Measurements from ENCODE around the gene AGBL5.
"Not testable (repeated sequence)": the region's sequence is repeated elsewhere in the genome, so short reads cannot be mapped to it uniquely, and the experiment has no call there.

The AGBL5 gene

DNA sequence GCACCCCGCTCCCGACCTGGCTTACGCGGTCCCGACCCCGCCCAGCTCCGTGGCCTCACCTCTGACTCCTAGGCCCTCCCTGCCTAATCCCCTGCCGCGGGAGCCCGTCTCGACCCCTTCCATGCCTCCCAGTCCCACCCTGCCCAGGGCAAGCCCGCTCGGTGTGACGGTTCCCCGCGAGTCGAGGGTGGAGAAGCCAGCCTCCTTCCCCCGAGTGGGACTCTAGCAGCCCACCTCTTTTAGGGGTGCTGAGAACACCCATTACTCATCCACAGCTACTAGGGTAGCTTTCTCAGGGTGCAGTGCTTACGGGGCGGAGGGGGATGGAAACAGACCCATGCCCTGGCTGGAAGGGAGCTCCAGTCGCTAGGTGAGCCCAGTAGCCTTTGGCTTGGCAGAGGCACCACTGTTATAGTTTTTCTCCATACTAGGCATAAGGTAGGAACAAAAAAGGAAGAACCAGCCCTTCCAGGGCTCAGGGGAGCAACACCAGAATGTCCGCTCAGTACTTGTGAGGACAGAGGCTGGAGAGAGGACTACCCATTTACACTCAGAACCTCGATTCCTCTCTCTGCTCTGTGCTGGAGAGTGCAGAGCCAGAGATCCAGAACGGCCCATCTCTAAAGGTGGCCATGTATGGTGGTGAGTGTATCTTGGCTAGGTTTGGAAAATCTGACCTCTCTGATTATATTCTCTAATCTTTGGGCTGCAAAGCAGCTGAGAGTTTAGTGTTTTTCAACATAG lies 606 bp downstream of the AGBL5 start:
- DNase-seq = no peak

DNA sequence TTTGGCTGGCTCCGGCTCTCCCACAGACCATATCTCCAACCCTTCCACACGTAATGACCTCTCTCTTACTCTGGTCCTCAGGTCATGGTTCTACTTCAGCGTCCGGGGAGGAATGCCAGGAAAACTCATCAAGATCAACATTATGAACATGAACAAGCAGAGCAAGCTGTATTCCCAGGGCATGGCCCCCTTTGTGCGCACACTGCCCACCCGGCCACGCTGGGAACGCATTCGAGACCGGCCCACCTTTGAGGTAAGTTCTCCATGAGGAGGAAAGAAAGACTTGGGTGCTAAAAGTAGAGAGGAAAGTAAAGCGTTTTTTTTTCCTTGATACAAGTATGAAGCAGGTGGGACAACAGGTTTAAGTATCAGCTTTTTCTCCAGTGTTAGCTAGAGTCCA lies 1.9 kb downstream of the AGBL5 start:
- no peak for DNase-seq

DNA sequence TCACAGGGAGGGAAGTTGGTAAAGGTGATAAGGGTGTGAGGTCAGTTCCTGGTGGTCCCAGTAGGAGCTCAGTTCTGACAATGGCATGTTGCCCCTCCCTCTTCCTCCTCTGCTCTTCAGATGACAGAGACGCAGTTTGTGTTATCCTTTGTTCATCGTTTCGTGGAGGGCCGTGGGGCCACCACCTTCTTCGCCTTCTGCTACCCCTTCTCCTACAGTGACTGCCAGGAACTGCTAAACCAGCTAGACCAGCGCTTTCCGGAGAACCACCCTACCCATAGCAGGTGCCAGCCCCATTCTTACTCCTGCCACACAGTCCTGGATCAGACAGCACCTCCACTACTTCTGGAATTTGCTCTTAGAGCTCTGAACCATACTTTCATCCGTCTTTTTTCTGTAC lies 2.3 kb downstream of the AGBL5 start:
- DNase-seq = no peak

DNA sequence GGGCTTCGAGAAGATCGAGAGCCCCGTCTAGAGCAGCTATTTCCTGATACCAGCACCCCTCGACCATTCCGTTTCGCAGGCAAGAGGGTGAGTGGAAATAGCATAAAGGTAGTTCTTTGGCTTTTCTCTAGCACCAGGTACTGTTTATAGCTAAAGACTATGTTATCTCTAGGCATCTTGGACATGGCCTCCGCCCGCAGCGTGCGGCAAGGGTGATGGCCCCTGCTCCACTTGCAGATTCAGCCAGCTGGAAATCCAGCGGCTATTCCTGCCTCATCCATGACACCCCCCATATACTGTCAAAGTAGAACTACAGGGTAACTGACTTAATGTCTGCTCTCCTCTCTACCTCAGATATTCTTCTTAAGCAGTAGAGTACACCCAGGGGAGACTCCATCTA lies 3.3 kb downstream of the AGBL5 start:
- DNase-seq = no peak

DNA sequence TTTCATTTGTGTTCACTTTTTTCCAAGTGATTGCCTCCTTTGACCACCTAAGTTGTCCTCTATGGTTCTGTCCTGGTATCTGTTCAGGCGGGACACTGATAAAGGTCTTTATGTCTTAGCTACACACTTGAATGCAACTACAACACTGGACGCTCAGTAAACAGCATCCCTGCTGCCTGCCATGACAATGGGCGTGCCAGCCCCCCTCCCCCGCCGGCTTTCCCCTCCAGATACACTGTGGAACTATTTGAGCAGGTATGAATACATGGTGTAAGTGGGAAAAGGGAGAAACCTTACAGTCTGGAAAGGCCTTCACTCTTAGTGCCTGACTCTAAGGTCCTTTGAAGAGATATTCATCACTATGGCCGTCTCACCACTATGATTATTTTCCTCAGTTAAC lies 5.7 kb downstream of the AGBL5 start:
- DNase-seq = no peak

DNA sequence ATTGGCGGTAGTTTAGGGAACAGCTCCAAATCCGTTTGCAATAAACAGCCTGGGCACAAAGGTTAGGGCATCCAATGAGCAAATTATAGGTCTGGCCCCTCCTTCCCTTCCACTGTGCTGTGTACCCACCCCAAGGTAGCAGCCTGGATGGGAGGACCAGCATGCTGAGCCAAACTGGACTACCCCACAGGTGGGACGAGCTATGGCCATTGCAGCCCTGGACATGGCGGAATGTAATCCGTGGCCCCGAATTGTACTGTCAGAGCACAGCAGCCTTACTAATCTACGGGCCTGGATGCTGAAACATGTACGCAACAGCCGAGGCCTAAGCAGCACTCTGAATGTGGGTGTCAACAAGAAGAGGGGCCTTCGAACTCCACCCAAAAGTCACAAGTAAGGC lies 6.7 kb downstream of the AGBL5 start:
- no peak for DNase-seq

DNA sequence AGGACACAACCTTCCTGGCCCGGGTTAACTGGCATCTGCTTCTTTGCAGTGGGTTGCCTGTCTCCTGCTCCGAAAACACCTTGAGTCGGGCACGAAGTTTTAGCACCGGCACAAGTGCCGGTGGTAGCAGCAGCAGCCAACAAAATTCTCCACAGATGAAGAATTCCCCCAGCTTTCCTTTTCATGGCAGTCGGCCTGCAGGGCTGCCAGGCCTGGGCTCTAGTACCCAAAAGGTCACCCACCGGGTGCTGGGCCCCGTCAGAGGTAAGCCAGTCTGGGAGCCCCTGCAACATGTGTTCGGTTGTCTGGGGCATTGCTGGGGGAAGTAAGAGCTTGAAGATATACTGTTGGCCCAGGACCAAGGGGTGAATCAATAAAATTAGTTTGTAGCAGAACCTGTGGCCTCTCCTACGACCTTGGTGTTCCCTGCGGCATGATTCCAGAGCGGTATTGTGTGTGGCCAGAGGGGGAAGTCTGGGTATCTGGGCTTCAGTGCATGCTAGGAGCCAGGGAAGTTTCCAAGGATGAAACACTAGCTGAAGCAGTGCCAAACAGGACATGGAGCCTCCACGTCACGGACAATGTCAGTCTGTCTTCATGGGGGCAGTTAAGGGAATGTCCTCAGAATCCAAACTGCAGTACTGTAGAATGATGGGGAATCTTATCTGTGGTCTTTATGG lies 7.8 kb downstream of the AGBL5 start:
- no peak for DNase-seq

DNA sequence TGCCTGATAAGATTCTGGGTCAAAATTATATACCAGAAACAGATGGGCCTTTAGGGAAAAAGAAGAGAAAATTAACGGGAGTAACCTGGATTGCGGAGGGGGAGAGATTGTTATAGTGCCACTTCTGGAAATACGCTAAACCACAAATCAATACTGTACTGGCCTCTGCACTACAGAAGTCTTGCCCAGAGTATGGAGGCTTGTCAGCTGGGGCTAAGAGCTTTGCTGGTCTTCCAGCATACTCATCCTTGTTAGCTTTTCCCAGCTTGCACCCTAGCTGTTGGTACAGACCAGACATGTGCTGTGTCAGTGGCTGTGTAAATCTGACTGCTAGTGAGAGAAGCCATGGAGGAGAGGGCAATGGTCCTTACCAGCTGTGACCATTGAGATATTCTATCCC lies 8.9 kb downstream of the AGBL5 start:
- DNase-seq = no peak

DNA sequence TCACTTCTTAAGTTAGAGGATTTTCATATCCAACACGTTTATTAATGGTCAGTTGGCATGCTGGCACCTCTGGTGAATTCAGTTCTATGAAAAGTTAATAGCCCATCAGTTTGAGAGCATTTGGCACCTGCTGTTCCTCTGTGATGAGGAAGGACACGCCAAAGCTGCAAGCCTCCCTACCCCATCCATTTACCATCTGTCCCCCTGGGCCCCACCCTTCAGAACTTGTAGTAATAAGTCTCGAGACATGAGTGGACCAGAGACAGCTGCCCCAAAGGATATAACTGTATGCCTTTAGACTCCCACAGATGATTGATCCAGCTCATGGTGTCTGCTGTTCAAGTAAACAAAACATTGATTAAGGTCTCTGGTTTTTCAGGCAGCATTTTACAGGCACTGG lies 13.7 kb downstream of the AGBL5 start:
- no peak for DNase-seq

DNA sequence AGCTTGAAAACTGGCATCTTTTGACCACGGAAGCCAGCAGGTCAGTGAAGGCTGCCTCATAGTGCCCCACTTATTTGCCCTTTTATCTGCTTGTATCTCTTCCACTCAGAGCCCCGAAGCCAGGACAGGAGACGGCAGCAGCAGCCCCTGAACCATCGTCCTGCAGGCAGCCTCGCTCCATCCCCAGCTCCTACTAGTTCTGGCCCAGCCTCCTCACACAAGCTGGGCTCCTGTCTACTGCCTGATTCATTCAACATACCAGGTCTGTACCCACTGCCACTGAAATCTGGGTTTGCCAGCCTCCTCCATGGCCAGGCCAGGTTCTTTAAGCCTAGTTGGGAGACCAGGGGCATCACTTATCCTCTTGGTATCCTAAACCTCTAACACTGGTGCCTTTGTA lies 15.9 kb downstream of the AGBL5 start:
- DNase-seq = no peak

DNA sequence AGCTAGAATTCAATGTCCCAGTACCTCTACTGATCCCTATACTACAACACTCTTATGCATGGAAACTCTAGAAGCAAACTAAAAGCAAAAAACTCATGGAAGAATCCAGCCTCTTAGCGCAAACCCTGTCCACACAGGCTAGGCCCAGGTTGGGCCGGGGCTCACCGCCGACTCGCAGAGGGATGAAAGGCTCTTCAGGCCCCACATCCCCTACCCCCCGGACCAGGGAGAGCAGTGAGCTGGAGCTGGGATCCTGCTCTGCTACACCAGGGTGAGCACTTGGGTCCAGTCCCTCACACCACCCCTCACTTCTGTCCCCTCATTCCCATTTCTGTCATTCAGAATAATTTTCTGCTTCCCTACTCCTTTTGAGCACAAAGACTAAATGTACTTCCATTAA lies 18.0 kb downstream of the AGBL5 start:
- DNase-seq = no peak

DNA sequence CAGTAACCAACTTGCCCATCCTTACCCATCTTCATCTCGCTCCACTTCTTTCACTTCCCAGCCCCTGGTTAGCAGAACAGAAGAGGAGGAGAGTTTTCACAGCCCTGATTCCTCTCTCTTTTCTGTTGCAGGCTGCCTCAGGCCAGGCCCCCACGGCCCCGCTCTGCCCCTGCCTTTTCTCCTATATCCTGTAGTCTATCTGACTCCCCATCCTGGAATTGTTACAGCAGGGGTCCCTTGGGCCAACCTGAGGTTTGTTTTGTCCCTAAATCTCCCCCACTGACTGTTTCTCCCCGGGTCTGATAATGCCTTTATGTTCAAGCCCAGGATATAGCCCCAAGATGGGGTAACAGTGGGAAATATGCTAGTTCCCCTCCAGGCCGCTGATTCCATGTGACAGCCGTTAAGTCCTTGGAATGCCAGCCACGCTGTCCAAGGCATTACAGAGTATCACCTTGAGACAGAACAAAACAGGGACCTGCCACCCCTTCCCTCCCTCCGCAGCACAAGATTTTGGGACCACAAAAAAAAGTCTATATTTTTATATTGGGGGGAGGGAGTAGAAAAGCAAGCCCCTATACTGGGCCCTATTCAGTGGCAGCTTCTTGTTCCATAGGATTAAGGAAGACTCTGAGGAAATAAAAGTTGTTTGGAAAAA lies 18.6 kb downstream of the AGBL5 start:
- no peak for DNase-seq

DNA sequence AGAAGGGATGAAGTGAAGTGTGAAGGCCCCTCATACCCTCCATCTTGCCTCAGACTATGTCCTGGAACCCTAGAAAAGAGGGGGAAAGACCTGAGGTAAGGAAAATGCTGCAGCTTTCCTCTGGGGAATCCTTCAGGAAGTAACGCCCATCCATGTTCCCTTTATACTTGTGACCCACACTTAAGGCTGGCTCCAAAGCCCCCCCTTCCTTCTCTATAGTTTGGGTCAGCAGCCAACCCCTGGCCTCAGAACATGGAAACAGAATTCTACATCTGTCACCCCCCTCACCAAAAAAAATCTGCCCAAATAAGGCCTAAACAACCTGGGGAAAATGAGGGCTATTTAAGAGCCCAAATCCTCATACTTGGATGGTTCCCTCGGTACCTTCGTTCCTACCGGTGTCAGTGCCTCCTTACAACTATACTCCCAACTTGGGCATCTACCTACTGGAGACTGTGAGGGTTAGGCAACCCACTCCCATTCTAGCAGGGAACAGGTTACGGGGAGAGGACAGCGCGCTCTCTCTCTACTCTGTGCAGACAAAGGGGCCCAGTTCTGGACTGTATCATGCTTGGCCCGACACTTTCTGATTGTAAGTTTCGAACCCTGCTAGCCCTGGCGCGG lies 19.3 kb downstream of the AGBL5 start:
- DNase-seq = no peak

DNA sequence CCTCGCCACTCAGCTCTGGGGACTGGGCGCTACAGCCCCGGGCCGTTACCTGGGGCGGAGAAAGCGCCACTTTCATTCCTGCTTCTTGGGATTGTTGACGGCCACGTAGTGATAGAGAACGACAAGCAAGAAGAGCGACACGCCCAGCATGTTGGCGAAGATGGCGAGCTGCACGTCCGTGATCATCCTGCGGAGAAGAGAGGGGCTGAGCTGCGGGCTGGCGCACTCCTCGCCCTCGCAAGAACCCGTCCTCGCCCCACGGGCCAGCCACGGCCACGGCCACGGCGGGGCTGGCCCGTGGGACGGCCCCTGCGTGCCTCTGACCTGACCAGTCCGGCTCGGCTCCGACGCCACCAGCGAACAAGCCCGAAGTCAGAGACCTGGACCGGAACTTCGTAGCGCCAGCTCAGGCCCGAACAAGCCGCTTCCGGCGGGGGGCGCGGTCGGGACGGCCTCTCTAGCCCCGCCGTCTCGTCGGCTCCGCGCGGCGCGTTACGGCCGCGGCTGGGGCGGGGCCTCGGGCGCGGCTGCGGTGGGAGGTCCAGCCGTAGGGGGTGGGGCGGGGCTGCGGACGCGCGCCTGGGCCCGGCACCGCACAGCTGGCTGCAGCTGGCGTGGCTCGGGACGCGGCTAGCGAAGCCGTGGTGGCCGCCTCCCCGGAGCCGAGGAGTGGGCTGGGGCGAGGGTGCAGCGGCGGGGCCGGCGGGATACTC lies 20.0 kb downstream of the AGBL5 start, which contains the start of gene OST4:
Gene OST4, minus strand, starts transcription at position 378 of the 713 bp plus-strand sequence.
- DNase-seq = peak; percentile 95

DNA sequence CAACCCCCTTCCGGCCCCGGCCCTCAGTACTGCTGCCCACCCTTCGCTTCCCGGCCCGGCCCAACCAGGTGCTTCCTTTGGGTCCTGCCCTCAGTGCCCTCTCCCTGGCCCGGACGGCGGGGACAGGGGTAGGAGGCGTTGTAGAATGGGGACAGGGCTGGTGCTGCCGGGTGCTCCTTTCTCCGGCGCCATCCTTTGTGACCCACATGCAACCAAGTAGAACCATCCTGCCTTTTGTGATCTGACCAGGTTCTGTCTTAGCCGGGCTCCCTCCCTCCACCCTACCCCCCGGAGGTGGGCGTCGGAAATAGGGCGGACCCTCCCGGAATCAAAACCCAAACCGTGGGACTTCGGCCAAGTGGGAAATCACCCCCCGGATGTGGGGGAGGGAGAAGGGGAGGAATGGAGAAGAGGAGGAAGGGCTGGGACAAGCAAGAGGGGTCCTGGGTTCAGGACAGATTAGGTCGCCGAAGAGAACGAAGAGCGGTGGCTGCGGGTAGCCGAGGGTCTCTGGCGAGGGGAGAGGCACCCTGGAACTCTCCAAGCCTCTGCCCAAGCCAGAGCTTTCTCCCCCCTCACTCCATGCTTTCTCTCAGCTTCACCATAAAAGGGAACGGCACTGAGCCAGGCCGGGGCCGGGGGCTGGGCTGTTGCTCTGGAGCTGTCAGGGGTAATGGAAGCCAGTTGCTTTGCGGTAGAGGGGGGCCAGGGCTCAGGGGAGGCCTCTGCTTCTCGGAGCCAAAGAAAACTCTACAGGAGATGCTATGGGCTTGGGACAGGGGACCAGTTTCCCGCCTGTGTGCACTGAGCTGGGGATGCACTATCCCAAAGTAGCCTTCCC lies 20.7 kb downstream of the AGBL5 start:
- DNase-seq = peak; percentile 93

DNA sequence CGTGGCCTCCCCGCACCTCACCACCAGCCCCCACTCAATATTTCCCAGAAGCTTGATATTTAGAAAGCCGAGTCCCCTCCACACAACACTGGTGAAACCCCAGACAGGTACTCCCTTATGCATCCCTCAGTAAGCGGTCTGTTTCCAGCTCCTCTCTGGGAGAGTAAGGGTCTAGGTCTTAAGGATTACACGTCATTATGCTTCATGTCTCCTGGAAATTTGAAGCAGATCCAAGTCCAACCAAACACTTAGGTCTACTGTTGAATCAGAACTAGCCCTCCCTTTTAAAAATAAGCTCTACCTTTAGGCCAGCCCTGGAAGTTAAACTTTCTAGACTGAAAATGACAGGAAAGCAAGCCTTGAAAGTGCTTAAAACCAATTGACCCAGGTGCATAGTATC lies 21.5 kb downstream of the AGBL5 start:
- peak; percentile 55 for DNase-seq

DNA sequence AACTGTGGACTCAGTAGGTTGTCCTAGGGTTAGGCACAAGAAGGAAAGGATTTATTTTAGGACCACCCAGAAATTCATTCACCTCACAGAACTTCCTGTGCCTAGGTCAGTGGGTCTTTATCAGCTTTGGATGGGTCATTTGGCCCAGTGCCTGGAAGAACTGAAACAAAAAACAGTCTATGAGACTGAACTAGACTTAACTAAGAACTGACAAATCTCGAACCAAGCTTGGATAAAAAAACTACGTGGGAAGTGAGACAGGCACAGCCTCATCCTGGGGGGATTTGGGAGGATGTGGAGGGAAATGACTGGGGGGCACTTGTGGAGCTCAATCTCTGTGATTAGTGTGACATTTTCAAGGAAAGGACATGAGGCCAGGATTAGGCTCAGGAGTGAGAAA lies 22.3 kb downstream of the AGBL5 start:
- no peak for DNase-seq

DNA sequence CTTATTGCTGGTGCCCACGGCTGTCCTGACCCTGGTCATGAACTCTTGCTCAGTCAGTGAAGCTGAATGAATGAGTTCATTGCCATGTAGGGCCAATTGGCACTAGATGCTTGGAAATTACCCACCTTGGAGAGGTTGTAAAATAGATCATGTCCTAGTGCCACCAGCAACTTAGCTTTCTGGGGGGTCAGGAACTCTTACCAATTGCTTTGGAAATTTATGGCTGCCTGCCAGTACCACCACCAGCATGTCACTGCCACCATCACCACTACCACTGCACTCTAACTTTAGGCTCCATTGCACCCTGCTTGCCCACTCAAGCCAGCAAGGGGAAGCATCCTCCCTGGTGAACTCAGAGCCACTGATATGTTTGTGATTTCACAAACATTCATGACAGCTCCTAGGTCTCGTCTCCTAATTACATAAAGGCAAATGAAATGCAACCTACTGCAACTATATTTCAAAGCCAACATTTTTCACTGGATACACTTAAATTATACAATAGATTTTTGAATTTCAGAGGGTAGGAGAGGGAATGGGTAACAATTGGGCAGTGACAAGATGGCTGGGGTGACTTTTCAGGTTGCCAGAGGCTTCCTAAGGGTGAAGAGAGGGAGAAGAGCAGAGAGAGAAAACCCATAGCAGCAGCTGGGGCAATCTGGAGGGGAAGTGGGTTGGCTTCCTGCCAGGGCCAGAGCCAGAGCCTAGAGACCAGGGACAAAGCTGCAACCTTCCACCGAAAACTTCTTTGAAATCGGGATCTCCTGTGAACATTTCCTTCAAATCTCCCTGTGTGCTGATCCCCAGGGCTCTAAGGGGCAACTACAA lies 23.5 kb downstream of the AGBL5 start:
- DNase-seq = peak; percentile 41

DNA sequence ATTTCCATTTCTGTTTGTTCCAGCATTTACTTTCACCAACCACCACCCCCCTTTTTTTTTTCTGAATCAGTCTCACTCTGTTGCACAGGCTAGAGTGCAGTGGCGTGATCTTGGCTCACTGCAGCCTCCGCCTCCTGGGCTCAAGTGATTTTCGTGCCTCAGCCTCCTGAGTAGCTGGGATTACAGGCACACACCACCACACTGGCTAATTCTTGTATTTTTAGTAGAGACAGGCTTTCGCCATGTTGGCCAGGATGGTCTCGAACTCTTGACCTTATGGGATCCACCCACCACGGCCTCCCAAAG lies 24.1 kb downstream of the AGBL5 start:
- DNase-seq = not testable (repeated sequence)

DNA sequence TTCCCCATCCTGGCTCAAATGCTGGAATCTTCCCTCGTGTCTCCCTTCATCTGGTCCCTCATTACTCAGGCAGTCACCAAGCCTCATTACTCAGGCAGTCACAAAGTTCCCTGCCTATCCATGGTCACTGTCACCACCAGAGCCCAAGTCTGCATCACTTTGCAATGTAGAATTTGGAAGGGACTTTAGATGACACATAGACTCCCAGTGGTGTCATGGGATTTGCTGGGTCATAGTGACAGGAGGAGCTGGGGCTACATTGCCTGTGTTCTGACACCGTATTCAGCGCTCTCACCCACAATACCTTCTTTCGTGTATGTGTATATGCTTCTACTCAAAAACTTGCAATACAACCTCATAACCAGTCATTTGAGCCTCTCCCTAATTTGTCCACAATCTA lies 24.9 kb downstream of the AGBL5 start:
- peak; percentile 35 for DNase-seq

DNA sequence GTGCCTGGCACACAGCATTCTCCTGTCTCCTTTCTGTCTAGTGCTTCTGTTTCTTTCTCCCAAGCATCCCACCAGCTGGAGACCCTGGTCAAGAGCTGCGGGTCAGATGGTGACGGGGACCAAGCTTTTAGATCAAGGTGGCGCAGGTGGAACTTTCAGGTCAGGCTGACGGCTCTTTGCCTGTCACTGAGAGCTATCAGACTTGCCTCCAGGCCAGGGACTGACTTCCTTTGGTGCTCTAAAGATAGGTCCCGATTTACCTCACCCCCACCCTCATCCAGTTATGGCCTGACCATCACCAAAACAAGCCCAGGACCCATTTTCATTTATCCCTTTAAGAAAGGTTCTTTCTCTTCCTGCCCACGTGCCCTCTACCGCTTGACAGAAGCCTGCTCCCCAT lies 25.8 kb downstream of the AGBL5 start:
- no peak for DNase-seq

All from fibroblast of skin of scalp (primary cell).